ENCODE measurements around the gene CDC42BPA. TPM values are rescaled to one million over a fixed set of nuclear protein-coding genes. Genes with fewer than 3 reads are reported as not detected.
"Not testable (repeated sequence)": the region's sequence is repeated elsewhere in the genome, so short reads cannot be mapped to it uniquely, and the experiment has no call there.

The CDC42BPA gene
- polyA plus RNA-seq, 4 donors, result 10.8 to 19.9 (median 13.8) TPM

DNA sequence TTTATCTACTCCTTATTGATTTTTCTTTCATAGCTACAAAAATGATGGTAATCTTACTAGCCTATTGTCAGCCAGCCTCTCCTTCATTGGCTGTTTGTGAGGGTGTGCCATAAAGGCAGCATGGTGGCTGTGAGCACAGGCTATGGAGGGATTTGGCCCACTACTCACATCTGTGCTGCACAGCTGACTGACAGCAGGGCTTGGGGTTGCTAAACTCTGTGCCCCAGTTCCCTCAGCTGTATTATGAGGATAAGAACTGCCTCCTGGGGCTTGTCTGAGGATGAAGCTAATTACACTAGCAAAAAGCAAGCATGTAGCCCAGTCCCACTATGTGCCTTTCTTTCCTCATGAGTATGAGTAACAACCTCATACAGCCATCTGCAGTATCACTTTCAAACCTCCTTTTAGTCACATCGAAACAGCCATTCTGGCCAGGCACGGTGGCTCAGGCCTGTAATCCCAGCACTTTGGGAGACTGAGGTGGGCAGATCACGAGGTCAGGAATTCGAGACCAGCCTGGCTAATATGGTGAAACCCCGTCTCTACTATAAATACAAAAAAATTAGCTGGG lies 312.0 kb downstream of the CDC42BPA start:
- Histone ChIP-seq H3K27me3 (ENCODE audit: control insufficient read depth in 3 of 3, insufficient read depth in 3 of 3, low read length in 3 of 3) (no peaks in the 10 kb centered on the region), H3K9me3 (ENCODE audit: control insufficient read depth in 2 of 2, insufficient read depth in 1 of 2, low read depth in 1 of 2, low read length in 1 of 2) (peaks cover 0 to 2% of the 10 kb centered on the region in 2 donors), H3K36me3 (ENCODE audit: control insufficient read depth in 3 of 3, insufficient read depth in 2 of 3, low read depth in 1 of 3, low read length in 3 of 3) (peaks cover 0 to 26% (median 18%) of the 10 kb centered on the region in 3 donors), H3K27ac (ENCODE audit: low read depth in 1 of 3, low read length in 2 of 3) (no peak overlapping the region), H3K4me1 (ENCODE audit: control insufficient read depth in 3 of 3, insufficient read depth in 2 of 3, low read depth in 1 of 3, low read length in 2 of 3) (no peaks in the 10 kb centered on the region), H3K4me3 (ENCODE audit: low read depth in 1 of 3, low read length in 3 of 3) (no peak overlapping the region)
- DNase-seq (no peak), FAIRE-seq (no peak)
- WGBS, 3 donors, result 84 to 93% (median 91%) methylated on average over 5 of the region's 5 CpGs

DNA sequence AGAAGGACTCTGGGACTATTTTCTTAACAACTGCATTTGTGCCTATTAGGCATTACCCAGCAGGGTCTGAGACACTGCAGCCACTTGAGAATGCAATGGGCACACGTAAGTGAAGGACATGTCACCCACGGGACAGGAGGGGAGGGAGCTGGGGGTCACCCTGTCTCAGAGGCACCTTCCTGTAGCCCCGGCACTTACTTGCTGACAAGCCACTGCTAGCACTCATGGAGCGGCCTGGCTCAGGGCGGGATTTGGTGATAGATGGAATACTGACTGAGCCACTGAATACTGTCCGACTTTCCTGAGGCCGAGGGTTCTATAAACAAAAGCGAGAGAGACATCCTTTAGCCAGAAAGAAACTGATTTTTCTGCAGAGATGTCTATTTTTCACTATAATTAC lies 313.5 kb downstream of the CDC42BPA start:
- H3K9me3 ChIP-seq (ENCODE audit: control insufficient read depth in 2 of 2, insufficient read depth in 1 of 2, low read depth in 1 of 2, low read length in 1 of 2), result no peaks in the 10 kb centered on the region
- H3K27me3 ChIP-seq (ENCODE audit: control insufficient read depth in 3 of 3, insufficient read depth in 3 of 3, low read length in 3 of 3), result no peaks in the 10 kb centered on the region
- 91 to 96% (median 95%) methylated on average over 8 of the region's 8 CpGs for whole genome bisulfite sequencing, 3 donors
- H3K27ac ChIP-seq (ENCODE audit: low read depth in 1 of 3, low read length in 2 of 3), result no peak overlapping the region
- no peak for DNase-seq
- FAIRE-seq, result no peak
- H3K4me3 ChIP-seq (ENCODE audit: low read depth in 1 of 3, low read length in 3 of 3), result no peak overlapping the region
- peaks cover 0 to 25% (median 24%) of the 10 kb centered on the region in 3 donors for H3K36me3 ChIP-seq (ENCODE audit: control insufficient read depth in 3 of 3, insufficient read depth in 2 of 3, low read depth in 1 of 3, low read length in 3 of 3)
- no peaks in the 10 kb centered on the region for H3K4me1 ChIP-seq (ENCODE audit: control insufficient read depth in 3 of 3, insufficient read depth in 2 of 3, low read depth in 1 of 3, low read length in 2 of 3)

DNA sequence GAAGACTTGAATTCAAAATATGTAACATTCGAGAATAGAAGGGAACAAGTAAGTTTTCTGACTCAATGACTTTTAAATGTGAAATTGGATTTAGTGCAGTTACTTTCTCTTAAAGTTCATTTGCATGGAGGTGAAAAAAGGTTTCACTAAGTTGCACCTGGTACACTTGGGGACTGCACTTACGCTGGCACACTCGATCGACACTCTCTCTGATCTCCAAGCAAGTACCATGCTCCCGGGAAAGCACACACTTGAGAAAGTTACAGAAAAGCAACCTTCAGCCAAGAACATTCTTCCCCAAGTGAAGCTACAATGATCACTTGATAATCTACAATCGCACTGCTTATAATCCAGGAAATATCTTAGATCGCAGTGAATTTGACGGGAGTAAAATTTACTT lies 315.1 kb downstream of the CDC42BPA start:
- Histone ChIP-seq H3K36me3 (ENCODE audit: control insufficient read depth in 3 of 3, insufficient read depth in 2 of 3, low read depth in 1 of 3, low read length in 3 of 3) (peaks cover 0 to 25% (median 24%) of the 10 kb centered on the region in 3 donors), H3K4me3 (ENCODE audit: low read depth in 1 of 3, low read length in 3 of 3) (no peak overlapping the region), H3K27me3 (ENCODE audit: control insufficient read depth in 3 of 3, insufficient read depth in 3 of 3, low read length in 3 of 3) (no peaks in the 10 kb centered on the region), H3K9me3 (ENCODE audit: control insufficient read depth in 2 of 2, insufficient read depth in 1 of 2, low read depth in 1 of 2, low read length in 1 of 2) (no peaks in the 10 kb centered on the region), H3K4me1 (ENCODE audit: control insufficient read depth in 3 of 3, insufficient read depth in 2 of 3, low read depth in 1 of 3, low read length in 2 of 3) (no peaks in the 10 kb centered on the region), H3K27ac (ENCODE audit: low read depth in 1 of 3, low read length in 2 of 3) (no peak overlapping the region)
- WGBS, 3 donors, result 93 to 97% (median 96%) methylated on average over 8 of the region's 8 CpGs
- DNase-seq, result no peak
- FAIRE-seq, result no peak

DNA sequence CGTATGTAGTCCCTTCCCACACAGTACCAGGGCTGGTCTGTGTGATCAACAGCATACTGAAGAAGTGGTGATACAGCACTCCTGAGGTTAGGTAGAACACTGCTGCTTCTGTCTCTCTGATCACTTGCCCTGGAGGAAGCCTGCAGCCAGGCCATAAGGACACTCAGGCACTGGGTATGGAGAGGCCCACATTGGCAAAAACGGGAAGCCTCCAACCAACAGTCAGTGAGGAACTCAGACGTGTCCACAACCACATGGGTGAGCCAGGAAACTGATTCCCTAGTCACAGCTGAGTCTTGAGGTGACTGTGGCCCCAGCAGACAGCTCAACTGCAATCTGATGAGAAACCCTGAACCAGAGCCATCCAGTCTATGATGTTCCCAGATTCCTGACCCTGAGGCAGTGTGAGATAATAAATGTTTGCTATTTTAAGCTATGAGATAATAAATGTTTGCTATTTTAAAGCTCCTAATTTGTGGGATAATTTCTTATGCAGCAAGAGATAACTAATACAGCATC lies 315.7 kb downstream of the CDC42BPA start:
- 58 to 69% (median 66%) methylated on average over 3 of the region's 3 CpGs for WGBS, 3 donors
- no peak for FAIRE-seq
- DNase-seq, result no peak

GRCh38 chr1:226999579-226999978 lies 318.7 kb downstream of the CDC42BPA start:
- WGBS, 3 donors, result 93 to 95% (median 95%) methylated on average over 2 of the region's 2 CpGs
- not testable (repeated sequence) for H3K4me1 ChIP-seq (ENCODE audit: control insufficient read depth in 3 of 3, insufficient read depth in 2 of 3, low read depth in 1 of 3, low read length in 2 of 3); H3K27me3 ChIP-seq (ENCODE audit: control insufficient read depth in 3 of 3, insufficient read depth in 3 of 3, low read length in 3 of 3); DNase-seq; H3K27ac ChIP-seq (ENCODE audit: low read depth in 1 of 3, low read length in 2 of 3); H3K9me3 ChIP-seq (ENCODE audit: control insufficient read depth in 2 of 2, insufficient read depth in 1 of 2, low read depth in 1 of 2, low read length in 1 of 2); H3K4me3 ChIP-seq (ENCODE audit: low read depth in 1 of 3, low read length in 3 of 3); FAIRE-seq
- peaks cover 0 to 24% (median 24%) of the 10 kb centered on the region in 3 donors for H3K36me3 ChIP-seq (ENCODE audit: control insufficient read depth in 3 of 3, insufficient read depth in 2 of 3, low read depth in 1 of 3, low read length in 3 of 3)

More for the DNA sequence above, 315.7 kb downstream of the CDC42BPA start:
- Histone ChIP-seq H3K27me3 (ENCODE audit: control insufficient read depth in 3 of 3, insufficient read depth in 3 of 3, low read length in 3 of 3) (no peaks in the 10 kb centered on the region), H3K9me3 (ENCODE audit: control insufficient read depth in 2 of 2, insufficient read depth in 1 of 2, low read depth in 1 of 2, low read length in 1 of 2) (no peaks in the 10 kb centered on the region), H3K4me1 (ENCODE audit: control insufficient read depth in 3 of 3, insufficient read depth in 2 of 3, low read depth in 1 of 3, low read length in 2 of 3) (no peaks in the 10 kb centered on the region), H3K36me3 (ENCODE audit: control insufficient read depth in 3 of 3, insufficient read depth in 2 of 3, low read depth in 1 of 3, low read length in 3 of 3) (peaks cover 0 to 25% (median 24%) of the 10 kb centered on the region in 3 donors), H3K4me3 (ENCODE audit: low read depth in 1 of 3, low read length in 3 of 3) (no peak overlapping the region), H3K27ac (ENCODE audit: low read depth in 1 of 3, low read length in 2 of 3) (no peak overlapping the region)

DNA sequence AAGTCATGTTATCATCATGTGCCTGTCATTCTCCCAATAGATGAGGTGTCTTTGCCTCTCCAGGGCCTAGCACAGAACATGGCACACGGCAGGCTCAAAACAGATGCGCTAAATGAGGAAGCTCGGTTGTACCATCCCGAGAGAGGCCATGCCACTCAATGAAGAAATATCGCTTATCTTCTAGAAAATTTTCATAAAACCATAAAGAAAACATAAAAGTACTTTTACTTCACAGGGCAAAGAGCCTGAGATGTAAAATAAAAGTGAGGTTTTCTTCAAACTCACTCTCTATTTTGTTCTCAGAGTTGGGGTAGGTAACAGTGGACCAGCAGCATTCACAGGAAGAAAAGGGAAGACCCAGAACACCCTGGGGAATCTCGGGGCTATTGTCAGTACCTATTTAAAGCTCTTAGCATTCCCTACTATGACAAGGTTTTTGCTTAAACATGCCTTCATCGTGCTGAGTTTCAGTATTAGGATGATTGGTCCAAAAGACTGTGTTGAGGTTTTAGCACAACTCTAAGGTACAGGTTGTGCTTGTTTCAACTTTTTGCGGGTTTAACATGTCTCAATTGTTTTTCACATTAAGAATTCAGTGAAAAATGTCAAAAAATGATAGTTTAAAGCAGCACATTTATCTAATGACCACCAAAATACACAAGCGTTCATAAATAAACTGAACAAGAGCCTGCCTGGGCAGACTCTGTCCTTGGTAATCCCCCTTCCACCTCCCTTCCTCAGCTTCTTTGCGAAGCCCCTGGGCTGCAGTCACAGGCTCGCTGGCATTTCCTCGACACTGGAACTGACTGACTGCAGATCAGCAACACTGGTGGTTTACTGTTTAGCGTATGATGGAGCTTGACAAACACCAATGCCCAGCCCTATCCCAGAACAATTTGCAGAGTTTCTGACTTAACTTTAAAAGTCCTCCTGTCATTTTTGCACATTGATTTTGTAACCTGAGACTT lies 322.6 kb downstream of the CDC42BPA start:
- H3K9me3 ChIP-seq (ENCODE audit: control insufficient read depth in 2 of 2, insufficient read depth in 1 of 2, low read depth in 1 of 2, low read length in 1 of 2), result no peaks in the 10 kb centered on the region
- FAIRE-seq, result no peak
- 75 to 91% (median 84%) methylated on average over 13 of the region's 13 CpGs for WGBS, 3 donors
- peaks cover 0 to 28% (median 10%) of the 10 kb centered on the region in 3 donors for H3K36me3 ChIP-seq (ENCODE audit: control insufficient read depth in 3 of 3, insufficient read depth in 2 of 3, low read depth in 1 of 3, low read length in 3 of 3)
- H3K27ac ChIP-seq (ENCODE audit: low read depth in 1 of 3, low read length in 2 of 3), result no peak overlapping the region
- peaks cover 0 to 33% (median 0%) of the 10 kb centered on the region in 3 donors for H3K4me1 ChIP-seq (ENCODE audit: control insufficient read depth in 3 of 3, insufficient read depth in 2 of 3, low read depth in 1 of 3, low read length in 2 of 3)
- H3K27me3 ChIP-seq (ENCODE audit: control insufficient read depth in 3 of 3, insufficient read depth in 3 of 3, low read length in 3 of 3), result no peaks in the 10 kb centered on the region
- DNase-seq, result no peak
- H3K4me3 ChIP-seq (ENCODE audit: low read depth in 1 of 3, low read length in 3 of 3), result no peak overlapping the region

DNA sequence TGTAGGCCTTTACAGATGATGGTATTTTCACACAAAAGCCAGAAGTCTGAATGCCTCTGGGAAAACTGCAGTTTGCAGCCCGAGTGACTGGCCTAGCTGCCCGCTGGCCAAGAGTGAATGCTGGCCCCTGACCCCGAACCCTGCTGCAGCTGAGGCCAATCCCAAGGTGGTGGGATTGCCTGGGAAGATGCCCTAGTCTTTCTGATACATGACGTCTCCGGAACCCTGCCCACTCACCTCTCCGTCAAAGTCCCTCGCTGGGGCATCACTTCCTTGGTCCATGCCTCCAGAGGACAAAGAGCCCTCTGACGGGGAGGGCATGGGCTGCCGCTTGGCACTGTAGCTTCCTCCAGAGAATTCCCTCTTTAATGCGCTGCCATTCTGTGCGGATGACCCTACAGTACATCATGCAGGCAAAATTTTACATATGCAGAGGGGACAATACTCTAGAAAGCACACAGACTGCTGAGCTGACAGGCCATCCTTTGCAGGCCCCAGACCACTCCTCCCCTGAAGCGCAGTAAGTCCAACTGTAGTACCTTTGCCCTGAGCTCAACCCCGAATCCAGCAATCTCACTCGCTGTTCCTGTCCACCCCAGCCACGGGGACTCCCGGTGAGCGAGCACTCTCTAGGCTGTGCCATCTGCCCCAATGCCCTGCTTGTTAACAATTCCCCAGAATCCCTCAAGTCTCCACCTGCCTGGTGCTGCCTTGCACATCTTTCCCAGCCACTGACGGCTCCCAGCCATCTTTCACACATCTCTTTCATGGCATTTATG lies 323.5 kb downstream of the CDC42BPA start:
- no peak overlapping the region for H3K4me3 ChIP-seq (ENCODE audit: low read depth in 1 of 3, low read length in 3 of 3)
- no peak for DNase-seq
- no peak for FAIRE-seq
- H3K36me3 ChIP-seq (ENCODE audit: control insufficient read depth in 3 of 3, insufficient read depth in 2 of 3, low read depth in 1 of 3, low read length in 3 of 3), result peaks cover 0 to 28% (median 10%) of the 10 kb centered on the region in 3 donors
- H3K4me1 ChIP-seq (ENCODE audit: control insufficient read depth in 3 of 3, insufficient read depth in 2 of 3, low read depth in 1 of 3, low read length in 2 of 3), result peaks cover 0 to 41% (median 0%) of the 10 kb centered on the region in 3 donors
- WGBS, 3 donors, result 88 to 91% (median 91%) methylated on average over 18 of the region's 18 CpGs
- H3K27me3 ChIP-seq (ENCODE audit: control insufficient read depth in 3 of 3, insufficient read depth in 3 of 3, low read length in 3 of 3), result no peaks in the 10 kb centered on the region
- no peak overlapping the region for H3K27ac ChIP-seq (ENCODE audit: low read depth in 1 of 3, low read length in 2 of 3)
- H3K9me3 ChIP-seq (ENCODE audit: control insufficient read depth in 2 of 2, insufficient read depth in 1 of 2, low read depth in 1 of 2, low read length in 1 of 2), result no peaks in the 10 kb centered on the region
